ENCODE data around the gene GSTK1.
"Not testable (repeated sequence)": the region's sequence is repeated elsewhere in the genome, so short reads cannot be mapped to it uniquely, and the experiment has no call there.

Gene GSTK1

DNA sequence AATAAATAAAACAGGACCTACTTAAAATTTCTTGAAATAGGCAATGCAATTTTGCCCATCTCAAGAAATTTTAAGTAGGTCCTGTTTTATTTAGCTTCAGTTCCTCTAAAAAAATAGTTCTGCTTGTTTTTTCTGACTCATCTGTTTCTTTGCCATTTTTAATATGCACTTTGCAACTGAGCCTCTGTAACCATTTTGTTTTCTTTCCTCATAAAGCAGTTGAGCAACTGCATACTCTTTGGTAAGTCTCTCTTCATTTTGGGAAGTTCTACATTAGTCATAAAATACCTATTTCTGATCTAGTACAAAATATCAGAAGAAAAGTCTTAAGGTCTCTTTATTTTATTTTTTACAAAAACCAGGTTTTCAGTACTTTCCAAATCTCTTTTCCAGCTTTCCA, 23.4 kb upstream of the GSTK1 start:
- DNase-seq: no peak

DNA sequence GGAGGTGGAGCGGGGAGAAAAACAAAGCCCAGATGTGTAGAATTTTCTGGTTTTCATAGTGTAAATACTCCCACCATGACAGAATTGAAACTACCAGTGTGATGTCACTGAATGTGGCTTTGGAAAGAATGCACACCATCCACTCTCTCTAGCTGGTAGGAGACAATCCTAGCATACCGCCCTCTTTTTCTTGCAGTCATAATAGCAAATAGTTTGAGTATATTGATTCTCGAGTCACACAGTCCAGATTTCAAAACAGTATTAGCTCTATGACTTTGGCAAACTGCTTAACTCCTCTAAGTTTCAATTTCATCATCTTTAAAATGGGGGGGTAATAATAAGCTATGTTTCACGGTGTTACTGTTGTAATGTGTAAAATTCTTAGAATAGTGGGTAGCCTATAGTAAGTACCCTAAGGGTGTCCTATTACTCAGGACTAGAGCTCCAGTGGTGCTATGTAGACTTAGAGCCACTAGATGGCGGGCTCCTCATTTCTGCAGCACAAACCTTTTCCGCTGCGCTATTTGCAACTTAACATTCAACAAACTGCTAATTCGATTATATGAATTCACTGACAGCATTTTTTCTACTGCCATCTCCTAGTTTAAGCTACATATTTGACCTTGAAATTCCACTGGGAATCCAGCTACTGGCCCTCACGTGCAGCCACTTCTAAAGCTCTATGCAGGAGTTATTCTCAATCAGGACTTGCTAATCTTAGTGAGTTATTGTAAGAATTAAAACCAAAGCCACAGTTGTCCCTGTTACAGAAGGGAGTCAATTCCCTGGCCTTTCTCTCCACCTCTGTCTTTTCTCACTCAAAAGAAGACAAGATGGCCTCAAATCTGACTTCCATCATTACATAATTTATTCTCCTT, 22.7 kb upstream of the GSTK1 start:
- DNase-seq: peak; percentile 58

- no peak for DNase-seq
Observed at GRCh38 chr7:143242306-143242705, 20.9 kb upstream of the GSTK1 start.

GRCh38 chr7:143243111-143243510, 20.1 kb upstream of the GSTK1 start:
- DNase-seq: no peak

GRCh38 chr7:143243614-143244013, 19.6 kb upstream of the GSTK1 start:
- DNase-seq: no peak

- no peak for DNase-seq
Observed at GRCh38 chr7:143244321-143244720, 18.9 kb upstream of the GSTK1 start.

GRCh38 chr7:143245123-143245522, 18.1 kb upstream of the GSTK1 start:
- no peak for DNase-seq

DNA sequence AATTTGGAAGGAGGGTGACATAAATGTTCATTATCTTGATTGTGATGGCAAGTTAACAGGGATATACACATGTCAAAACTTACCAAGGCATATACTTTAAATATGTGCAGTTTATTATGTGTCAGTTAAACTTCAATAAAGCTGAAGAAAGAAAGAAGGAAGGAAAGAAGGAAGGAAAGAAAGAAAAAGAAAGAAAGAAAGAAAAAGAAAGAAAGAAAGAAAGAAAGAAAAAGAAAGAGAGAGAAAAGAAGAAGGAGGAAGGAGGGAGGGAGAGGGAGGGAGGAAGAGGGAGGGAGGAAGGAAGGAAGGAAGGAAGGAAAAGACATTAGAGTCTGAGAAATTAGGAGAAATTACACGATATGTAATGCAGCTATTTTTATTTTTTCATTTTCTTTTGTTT, 15.9 kb upstream of the GSTK1 start:
- DNase-seq: no peak

GRCh38 chr7:143248761-143249354, 14.4 kb upstream of the GSTK1 start:
- no peak for DNase-seq

GRCh38 chr7:143250199-143250598, 13.0 kb upstream of the GSTK1 start:
- no peak for DNase-seq

GRCh38 chr7:143250822-143251221, 12.4 kb upstream of the GSTK1 start:
- DNase-seq: no peak

DNA sequence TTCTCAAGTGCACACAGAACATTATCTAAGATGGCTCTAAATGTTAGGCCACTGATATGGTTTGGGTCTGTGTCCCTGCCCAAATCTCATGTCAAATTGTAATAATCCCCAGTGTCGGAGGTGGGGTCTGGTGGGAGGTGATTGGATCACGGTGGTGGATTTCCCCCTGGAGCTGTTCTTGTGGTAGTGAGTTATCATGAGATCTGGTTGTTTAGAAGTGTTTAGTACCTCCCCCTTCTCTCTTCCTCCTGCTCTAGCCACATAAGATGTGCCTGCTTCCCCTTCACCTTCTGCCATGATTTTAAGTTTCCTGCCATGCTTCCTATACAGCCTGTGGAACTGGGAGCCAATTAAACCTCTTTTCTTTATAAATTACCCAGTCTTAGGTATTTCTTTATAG, 11.2 kb upstream of the GSTK1 start:
- no peak for DNase-seq

- DNase-seq: no peak
Observed at GRCh38 chr7:143255564-143255963, 7.7 kb upstream of the GSTK1 start.

DNA sequence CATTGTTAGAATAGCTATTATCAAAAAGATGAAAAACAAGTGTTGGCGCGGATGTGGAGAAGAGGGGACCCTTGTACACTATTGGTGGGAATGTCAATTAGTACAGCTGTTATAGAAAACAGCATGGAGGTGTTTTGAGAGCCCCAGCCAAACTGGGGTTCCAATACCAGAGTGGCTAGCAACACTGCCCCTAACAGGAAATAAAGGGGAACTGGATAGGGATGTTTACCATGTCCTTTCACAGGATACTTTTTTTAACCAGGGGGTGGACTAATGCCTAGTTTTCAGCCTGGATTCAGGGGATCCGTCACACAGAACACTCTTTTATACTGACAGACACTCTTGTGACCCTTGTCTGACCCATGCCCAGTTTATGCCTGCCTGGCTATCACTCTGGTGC, 6.9 kb upstream of the GSTK1 start:
- DNase-seq: no peak

DNA sequence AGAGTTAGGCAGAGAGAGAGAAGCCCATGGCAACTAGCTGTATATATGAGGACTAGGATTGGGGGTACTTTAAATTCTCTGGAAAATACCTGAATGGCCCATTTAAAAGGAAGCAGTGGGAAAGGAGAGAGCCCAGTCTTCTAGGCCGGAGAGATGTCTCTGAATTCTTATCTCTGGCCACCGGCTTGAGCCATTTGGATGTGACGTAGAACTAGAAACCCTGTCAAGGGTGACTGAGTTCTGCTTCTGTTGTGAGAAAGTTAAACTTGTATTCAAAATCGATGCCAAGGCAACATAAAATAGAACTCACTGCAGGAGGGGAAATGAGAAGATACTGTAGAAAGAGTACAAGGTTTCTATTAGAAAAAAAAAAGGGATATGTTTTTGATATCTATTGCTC, 6.3 kb upstream of the GSTK1 start:
- DNase-seq: no peak

GRCh38 chr7:143257501-143257900, 5.7 kb upstream of the GSTK1 start:
- DNase-seq: no peak

DNA sequence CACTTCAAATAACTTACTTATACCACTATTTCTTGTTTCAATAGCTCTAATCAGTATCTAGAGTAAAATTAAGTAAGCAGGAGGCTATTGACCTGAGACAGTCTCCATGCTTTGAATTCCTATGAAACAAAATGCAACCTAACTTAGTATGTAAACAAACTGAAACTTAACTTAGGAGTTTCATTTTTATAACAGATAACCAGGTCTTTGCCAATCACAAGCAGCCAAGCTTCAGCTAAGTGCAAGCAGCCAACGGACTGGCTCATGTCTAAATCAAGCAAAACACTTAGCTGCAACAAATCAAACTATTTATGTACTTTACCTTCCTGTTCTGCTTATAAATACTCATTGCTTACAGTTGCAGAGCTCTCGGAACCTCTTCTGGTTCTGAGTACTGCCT, 4.4 kb upstream of the GSTK1 start:
- DNase-seq: no peak

DNA sequence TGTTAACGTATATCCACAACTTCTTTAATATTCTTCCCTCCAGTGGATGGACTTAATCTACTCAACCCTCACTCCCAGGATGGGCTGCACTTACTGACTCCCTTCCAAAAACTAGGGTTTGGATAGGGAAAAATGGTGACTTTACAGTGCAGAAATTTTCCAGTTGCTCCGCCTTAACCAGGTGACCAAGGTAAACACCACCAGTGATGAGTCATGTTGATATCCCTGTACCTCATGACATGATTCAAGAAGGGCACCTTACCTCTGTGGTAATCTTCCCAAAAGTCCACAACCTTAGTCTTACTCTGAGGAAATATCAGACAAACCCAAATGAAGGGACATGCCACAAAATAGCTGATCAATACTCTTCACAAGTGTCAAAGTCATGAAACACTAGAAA, 3.5 kb upstream of the GSTK1 start:
- DNase-seq: no peak

DNA sequence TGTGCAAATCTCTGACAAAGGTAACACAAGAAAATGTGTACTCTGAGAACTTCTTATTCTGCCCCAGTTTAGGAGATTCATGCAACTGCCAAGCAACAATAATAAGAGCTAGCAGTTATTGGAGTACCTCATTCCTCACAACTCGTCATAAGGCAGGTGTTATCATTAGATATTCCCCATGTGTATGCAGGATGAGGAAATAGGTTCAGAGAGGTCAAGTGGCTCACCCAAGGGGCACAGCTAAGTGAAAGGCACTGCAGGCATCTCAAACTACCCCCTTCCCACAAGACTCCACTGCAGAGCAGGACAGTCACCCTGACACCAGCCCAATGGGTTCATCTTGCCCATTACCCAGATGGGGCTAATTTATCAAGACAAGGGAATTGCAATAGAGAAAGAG, 1.3 kb upstream of the GSTK1 start:
- DNase-seq: no peak

DNA sequence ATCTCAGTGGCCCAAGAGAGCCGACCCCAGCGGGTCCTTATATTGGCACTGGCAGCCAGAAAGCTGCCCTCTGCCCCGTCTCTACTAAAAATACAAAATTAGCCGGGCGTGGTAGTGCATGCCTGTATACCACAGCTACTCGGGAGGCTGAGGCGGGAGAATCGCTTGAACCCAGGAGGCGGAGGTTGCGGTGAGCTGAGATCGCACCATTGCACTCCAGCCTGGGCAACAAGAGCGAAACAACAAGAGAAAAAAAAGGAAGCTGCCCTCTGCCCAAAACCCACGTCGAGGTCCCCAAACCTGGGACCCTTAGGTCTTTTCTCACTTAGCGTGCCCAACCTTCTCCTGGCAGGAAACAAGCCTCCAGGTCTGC, 941 bp downstream of the GSTK1 start:
- not testable (repeated sequence) for DNase-seq

GRCh38 chr7:143265017-143265693, 1.9 kb downstream of the GSTK1 start:
- no peak for DNase-seq

DNA sequence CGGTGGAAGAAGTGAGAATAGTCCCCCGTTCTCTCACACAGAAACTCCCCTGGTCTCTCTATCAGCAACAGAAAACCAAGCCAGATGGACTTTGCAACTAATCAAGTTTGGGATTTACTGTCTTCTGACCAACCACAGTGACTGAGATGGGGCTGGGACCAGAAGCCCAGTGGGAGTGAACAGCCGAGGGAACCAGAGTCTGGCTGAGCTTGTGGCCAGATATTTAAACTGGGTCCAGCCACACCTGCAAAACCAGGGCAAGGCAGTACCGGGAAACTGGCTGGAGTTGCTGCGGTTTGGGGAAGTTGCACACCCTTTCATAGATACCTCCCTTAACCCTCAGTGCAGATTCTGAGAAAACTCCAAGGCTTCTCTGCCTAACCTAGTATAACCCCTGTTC, 6.0 kb downstream of the GSTK1 start:
- no peak for DNase-seq

GRCh38 chr7:143271240-143271639, 8.0 kb downstream of the GSTK1 start:
- no peak for DNase-seq

- no peak for DNase-seq
Observed at GRCh38 chr7:143272871-143273270, 9.6 kb downstream of the GSTK1 start.

Measured in NCI-H1105 (cell line).